GM18498 (cell line): ENCODE data around the gene ZBTB20.

Experiments used
- ATAC-seq: cut with Tn5 transposase; IDR thresholded peaks from one replicate; pipeline ENCODE4 v1.9.1; 2021; ENCODE audit warnings: mild to moderate bottlenecking, moderate library complexity; ENCODE audit not compliant: unreplicated experiment

Gene ZBTB20

DNA sequence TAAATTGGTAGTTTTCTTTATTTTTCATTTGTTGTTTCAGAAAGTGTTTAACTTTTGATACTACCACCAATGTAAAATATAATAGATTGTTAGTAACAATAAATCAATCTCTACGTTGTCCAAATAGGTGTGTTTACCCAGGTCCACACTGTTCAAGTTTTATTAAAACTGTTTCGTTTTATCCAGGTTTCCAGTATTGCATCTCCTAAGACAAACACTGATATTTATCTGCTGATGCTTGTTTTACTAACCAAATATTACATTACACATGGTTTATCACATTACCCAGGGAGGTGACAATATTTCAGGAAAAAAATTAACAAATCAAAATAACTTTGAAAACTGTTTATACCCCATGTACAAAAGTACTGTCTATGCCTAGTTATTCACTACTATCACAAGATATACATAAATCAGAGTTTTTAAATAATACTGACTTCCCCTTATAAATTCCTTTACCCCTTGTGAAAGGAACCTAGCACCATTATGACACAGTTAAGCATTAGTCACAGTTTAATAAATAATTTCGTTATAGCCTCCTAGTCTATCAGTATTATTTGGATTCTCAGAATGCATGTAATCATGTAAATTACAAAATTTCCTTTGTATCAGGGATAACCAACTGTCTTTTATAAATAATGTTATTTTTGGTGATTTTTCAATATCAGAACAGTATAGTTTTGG, 205.3 kb downstream of the ZBTB20 start:
- no peak for ATAC-seq

- ATAC-seq = no peak
These were observed 207.2 kb downstream of the ZBTB20 start for GRCh38 chr3:114939920-114940319.

GRCh38 chr3:114933407-114933806, 213.7 kb downstream of the ZBTB20 start:
- no peak for ATAC-seq

DNA sequence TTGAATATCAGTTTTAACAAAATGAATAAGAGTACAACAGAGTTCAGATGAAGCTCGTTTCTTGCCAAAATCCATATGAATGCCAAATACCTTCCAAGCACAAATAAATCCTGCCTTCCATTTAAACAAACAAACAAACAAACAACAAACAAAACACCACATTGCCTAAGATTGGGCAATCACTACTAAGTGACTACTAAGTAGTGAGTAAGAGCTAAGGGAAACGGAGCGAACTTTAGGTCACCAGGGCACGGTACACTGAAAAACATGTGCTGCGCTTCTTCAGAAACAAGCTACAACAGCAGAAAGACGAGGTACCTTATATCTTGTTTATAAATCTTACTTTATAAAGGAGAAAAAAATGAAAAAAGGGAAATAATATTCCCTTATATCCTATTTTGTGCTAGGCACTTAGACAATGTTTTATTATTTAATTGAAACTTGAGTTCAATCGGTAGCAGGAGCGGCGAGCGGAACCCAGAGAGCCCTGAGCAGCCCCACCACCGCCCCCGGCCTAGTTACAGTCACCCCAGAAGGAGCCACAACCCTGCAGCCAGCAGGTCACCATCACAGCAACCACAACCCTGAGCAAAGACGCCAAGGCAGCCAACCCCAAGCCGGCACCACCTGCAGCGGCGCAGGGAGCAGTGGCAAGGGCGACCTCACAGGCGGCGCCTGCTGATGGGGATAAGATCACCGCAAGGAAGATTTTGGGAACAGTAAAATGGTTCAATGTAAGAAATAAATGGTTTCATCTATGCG, 216.9 kb downstream of the ZBTB20 start:
- no peak for ATAC-seq

GRCh38 chr3:114928989-114929640, 218.0 kb downstream of the ZBTB20 start:
- no peak for ATAC-seq

DNA sequence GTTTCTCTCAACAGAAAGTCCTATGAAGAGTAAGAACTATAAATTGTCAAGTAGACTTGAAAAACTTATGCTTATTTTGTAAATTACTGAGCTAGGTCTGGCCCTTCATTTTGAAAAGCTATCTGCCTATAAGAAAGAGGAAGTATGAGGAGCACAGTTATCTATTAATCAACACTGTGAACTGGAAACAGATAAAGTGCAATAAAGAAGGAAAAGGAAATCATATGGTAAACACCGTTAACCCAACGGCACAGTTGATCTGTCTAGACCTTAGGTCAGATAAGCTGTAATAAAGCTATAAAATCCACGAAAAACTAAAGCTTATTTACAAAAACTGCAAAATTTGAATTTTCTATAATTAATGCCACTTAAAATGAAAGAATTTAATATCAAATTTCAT, 242.5 kb downstream of the ZBTB20 start:
- ATAC-seq = no peak

DNA sequence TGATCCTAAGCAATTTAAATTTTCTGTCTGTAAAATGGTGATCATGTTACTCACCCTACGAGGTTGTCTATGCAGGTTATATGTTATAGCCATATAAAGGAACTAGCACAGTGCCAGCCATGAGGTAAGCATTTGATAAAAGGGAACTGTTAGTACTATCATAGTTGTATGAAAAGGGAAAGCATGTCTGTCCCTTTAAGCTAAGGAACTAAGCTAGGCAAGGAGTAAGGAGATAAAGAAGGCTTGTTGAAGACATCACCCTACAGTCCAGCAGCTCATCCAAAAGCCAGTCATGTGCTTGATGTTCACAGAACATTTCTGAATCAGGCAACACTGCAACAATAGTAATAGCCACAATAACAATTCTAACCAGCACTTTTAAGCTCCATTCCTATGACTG, 243.9 kb downstream of the ZBTB20 start:
- no peak for ATAC-seq

- ATAC-seq = no peak
These were observed 244.4 kb downstream of the ZBTB20 start for GRCh38 chr3:114902691-114903101.

- no peak for ATAC-seq
These were observed 246.2 kb downstream of the ZBTB20 start for GRCh38 chr3:114900908-114901307.

DNA sequence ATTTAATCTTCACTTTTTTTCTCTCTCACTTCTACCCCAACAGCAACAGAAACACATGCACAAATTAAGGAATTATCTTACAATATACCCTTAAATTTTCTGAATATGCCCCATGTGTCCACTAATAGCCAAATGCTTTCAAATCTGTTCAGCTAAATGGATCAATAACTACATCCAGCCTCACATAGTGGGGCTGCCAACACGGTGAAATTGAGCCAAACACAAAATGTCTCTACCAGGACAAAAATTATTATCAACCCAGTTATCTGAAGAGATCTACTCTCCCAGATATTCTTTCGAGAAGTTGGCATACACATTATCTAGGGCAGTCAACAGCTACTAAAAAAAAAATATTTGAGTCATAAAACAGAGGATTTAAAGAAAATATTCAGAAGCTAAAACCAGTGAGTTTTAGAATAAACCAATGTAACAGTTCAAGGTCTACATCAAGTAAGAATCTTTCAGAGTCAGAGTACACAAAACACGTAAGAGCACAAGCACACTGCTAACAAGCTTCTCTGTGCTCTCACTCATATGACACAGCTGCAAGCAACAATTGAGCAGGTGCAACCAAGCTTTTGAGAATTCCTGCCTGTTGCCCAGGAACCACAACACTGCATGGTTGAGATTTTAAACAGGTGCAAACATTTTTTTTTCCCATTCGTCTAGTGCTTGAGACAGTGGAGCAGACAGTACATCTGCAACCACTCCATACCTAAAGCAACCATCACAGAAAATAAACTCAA, 247.7 kb downstream of the ZBTB20 start:
- no peak for ATAC-seq

GRCh38 chr3:114896978-114897377, 250.1 kb downstream of the ZBTB20 start:
- ATAC-seq = no peak

DNA sequence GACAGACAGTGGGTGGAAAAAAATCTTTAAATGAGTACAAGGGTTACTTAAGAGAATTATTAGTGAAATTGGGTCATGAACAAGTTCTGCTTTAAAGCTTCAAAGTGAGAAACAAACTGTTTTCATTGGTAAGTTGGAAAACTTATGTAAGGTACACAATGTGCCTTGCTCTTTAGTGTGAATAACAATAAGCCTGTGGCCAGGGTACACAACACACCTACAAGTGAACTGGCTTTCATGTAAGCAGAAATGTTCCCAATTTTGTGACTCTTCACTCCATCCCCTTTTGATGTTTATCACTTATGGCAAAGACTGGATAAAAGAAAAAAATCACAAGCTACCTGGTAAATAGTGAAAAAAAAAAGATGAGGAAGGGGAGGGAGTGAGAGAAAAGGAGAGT, 253.7 kb downstream of the ZBTB20 start:
- ATAC-seq = no peak

DNA sequence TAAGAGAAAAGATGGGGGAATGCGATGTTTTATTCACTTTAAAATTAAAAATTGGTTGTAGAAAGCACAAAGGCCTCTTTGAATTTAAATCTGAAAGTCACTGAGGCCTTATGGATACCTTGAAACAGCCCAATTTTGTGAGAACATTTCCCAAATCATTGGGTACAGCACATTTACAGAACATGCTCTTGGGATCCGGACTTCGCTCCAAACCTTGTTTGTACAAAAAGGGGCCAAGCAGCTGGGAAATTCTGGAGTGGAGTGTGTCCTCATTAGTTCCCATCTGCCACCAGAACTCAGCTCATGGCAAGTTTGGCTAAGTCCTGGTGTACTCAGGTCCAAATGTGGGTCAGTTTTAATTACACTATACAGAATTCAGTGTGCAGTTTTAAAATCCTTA, 254.2 kb downstream of the ZBTB20 start:
- no peak for ATAC-seq

DNA sequence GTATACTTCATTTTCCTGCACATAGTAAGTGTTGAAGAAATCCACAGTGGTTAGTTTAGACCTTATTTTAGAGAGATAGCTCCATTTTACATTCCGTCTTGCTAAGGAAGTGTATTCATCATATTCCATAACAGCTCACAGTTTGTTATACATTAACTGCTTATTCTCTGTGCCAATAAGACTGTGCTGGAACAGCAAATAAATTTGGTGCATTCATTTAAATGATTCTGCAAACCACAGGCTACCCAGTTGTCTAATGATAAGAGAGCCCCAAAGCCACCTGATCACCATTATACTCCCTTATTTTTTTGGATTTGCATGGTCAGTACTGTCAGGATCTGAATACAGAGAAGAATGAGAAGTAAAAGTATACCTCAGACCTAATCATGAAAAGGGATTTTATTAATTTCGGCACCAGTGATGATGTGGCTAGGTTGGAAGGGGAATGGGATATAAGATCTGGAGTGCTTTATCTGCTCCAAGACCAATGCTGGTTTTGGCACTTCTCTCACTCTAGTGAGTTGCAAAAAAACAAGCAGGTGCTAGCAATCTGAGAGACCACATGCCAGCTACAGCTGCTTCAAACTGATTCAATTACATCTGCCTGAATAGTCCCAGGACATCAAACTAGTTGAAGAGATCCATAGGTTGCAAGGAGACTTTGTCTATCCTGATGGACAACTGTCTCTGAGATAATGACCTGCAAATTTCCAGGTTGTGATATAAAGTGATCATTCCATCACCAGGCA, 254.8 kb downstream of the ZBTB20 start:
- no peak for ATAC-seq

- ATAC-seq = no peak
These were observed 259.3 kb downstream of the ZBTB20 start for GRCh38 chr3:114887806-114888205.

GRCh38 chr3:114886905-114887304, 260.2 kb downstream of the ZBTB20 start:
- no peak for ATAC-seq

GRCh38 chr3:114884213-114884923, 262.7 kb downstream of the ZBTB20 start:
- peak; percentile 46 for ATAC-seq

- ATAC-seq = no peak
These were observed 267.0 kb downstream of the ZBTB20 start for GRCh38 chr3:114880078-114880477.

- peak; percentile 80 for ATAC-seq
These were observed 267.7 kb downstream of the ZBTB20 start for GRCh38 chr3:114879059-114880031.
